RPMI8226 (cell line): ENCODE measurements around the gene TRIML2.
"Not testable (repeated sequence)": the region's sequence is repeated elsewhere in the genome, so short reads cannot be mapped to it uniquely, and the experiment has no call there.

Experiments
- DNase-seq: peaks from one replicate; pipeline ENCODE4 v3.0.0-alpha.2; 2015

Gene TRIML2

GRCh38 chr4:188092824-188093223 is 16.6 kb downstream of the TRIML2 start:
- no peak for DNase-seq

- no peak for DNase-seq
Measured at GRCh38 chr4:188086858-188087257, 22.5 kb downstream of the TRIML2 start.

GRCh38 chr4:188082796-188083195 is 26.6 kb downstream of the TRIML2 start:
- no peak for DNase-seq

- DNase-seq, result no peak
Measured at GRCh38 chr4:188078116-188078515, 31.3 kb downstream of the TRIML2 start.

GRCh38 chr4:188076169-188076568 is 33.2 kb downstream of the TRIML2 start:
- DNase-seq, result no peak

GRCh38 chr4:188061083-188061482 is 48.3 kb downstream of the TRIML2 start:
- DNase-seq, result no peak

GRCh38 chr4:188053302-188053701 is 56.1 kb downstream of the TRIML2 start:
- DNase-seq, result no peak

- DNase-seq, result no peak
Measured at GRCh38 chr4:188046657-188047056, 62.7 kb downstream of the TRIML2 start.

- not testable (repeated sequence) for DNase-seq
Measured at GRCh38 chr4:188045461-188045860, 63.9 kb downstream of the TRIML2 start.

GRCh38 chr4:188043154-188043553 is 66.2 kb downstream of the TRIML2 start:
- no peak for DNase-seq

- no peak for DNase-seq
Measured at GRCh38 chr4:188042191-188042590, 67.2 kb downstream of the TRIML2 start.

GRCh38 chr4:188041721-188042120 is 67.7 kb downstream of the TRIML2 start:
- DNase-seq, result no peak
